K562 (cell line): ENCODE measurements around the gene HDAC2.

Experiments used
- CBX8 ChIP-seq: fragments of 200-600 bp; sonication (generic); IDR thresholded peaks from 2 replicates; pipeline ENCODE4 v1.6.1; 2012; ENCODE audit warnings: borderline replicate concordance, mixed run types, low read depth, mild to moderate bottlenecking, moderate library complexity, mixed read lengths, low read length, control low read depth, inconsistent platforms; ENCODE audit not compliant: poor library complexity, severe bottlenecking; ENCODE audit errors: extremely low read depth
- CEBPB ChIP-seq: fragments of 450-650 bp; IDR thresholded peaks from 2 replicates; pipeline ENCODE4 v1.6.1; 2016; ENCODE audit warnings: missing genetic modification characterization, missing compliant biosample characterization
- CREB1 ChIP-seq, 2 experiments: sonication (generic) in 1 of 2; formaldehyde crosslinking in 1 of 2; IDR thresholded peaks; 2 replicates each; pipeline versions ENCODE4 v1.6.1 to v1.8.0; 2012 to 2022; ENCODE audit warnings: inconsistent platforms in 1 of 2, mild to moderate bottlenecking in 1 of 2, missing genetic modification reagents in 1 of 2, moderate library complexity in 1 of 2
- CTCF ChIP-seq, 3 experiments: IDR thresholded peaks in 2 of 3; conservative IDR thresholded peaks in 1 of 3; 2 replicates each; pipeline ENCODE4 v1.5.1; 2011 to 2012; ENCODE audit warnings: low read length in 3 of 3, mild to moderate bottlenecking in 3 of 3, control low read depth in 2 of 3, improper control_type of control experiment in 1 of 3, inconsistent platforms in 1 of 3, low read depth in 1 of 3, mixed read lengths in 1 of 3, moderate library complexity in 1 of 3; ENCODE audit not compliant: insufficient read depth in 2 of 3
- E2F1 ChIP-seq: sonication (generic); formaldehyde crosslinking; IDR thresholded peaks from 2 replicates; pipeline ENCODE4 v1.8.1; 2023; ENCODE audit warnings: mild to moderate bottlenecking, missing genetic modification reagents, moderate library complexity
- EZH2 ChIP-seq: IDR thresholded peaks from 2 replicates; pipeline ENCODE4 v1.6.1; 2012; ENCODE audit warnings: low read depth, mild to moderate bottlenecking, inconsistent platforms, low read length, borderline replicate concordance
- HINFP ChIP-seq: fragments of 450-650 bp; conservative IDR thresholded peaks from 2 replicates; pipeline ENCODE4 v1.6.1; 2016; ENCODE audit warnings: missing genetic modification characterization, low read depth, mild to moderate bottlenecking, control low read depth, missing compliant biosample characterization
- KAT8 ChIP-seq: fragments of 450-650 bp; IDR thresholded peaks from 2 replicates; pipeline ENCODE4 v1.6.1; 2016; ENCODE audit warnings: low read depth, mild to moderate bottlenecking
- MAX ChIP-seq: sonication (generic); formaldehyde crosslinking; IDR thresholded peaks from 2 replicates; pipeline ENCODE4 v1.9.0; 2022; ENCODE audit warnings: mild to moderate bottlenecking, missing genetic modification reagents
- POLR2A ChIP-seq: fragments of 450-650 bp; conservative IDR thresholded peaks from 2 replicates; pipeline ENCODE4 v1.6.1; 2016
- TBP ChIP-seq: optimal IDR thresholded peaks from 2 replicates; pipeline ENCODE3; 2011; ENCODE audit warnings: low read depth, low read length, improper control_type of control experiment

GRCh38 chr6:113953346-113953745 lies 17.6 kb downstream of the HDAC2 start:
- no peak for TF ChIP-seq EZH2
- no peak for TF ChIP-seq E2F1 (CRISPR knock-in tag)
- no peak for TF ChIP-seq KAT8
- TF ChIP-seq POLR2A: no peak
- no peak for TF ChIP-seq TBP
- TF ChIP-seq CTCF (IDR thresholded peaks at IDR 0.05 in 2 of 3, conservative IDR thresholded peaks at IDR 0.05 in 1 of 3; ENCODE audit: insufficient read depth in 2 of 3, low read depth in 1 of 3, low read length in 3 of 3): no peak
- TF ChIP-seq CBX8: no peak
- no peak for TF ChIP-seq HINFP
- no peak for TF ChIP-seq CEBPB (tag)
- TF ChIP-seq CREB1 (IDR thresholded peaks at IDR 0.05): no peak
- no peak for TF ChIP-seq CREB1 (CRISPR knock-in tag; IDR thresholded peaks at IDR 0.05)
- TF ChIP-seq MAX (CRISPR knock-in tag): no peak
